A549 (cell line): ENCODE results near the gene CALML5. TPM values are rescaled to one million over a fixed set of nuclear protein-coding genes. Genes with fewer than 3 reads are reported as not detected.

Source experiments
- ATAC-seq, 2 experiments: fragments of 200-7000 bp in 1 of 2; fragments of >200 bp in 1 of 2; cut with Nextera tagmentation in 1 of 2; cut with Tn5 transposase in 1 of 2; 3 replicates each; pipeline versions ENCODE4 v1.8.0 to v1.9.1; 2018 to 2020; ENCODE audit warnings: mild to moderate bottlenecking in 1 of 2, moderate library complexity in 1 of 2
- CTCF ChIA-PET: fragments of 300-600 bp; sonication (Branson Sonifier 250); formaldehyde crosslinking; extraction: SDS; loops from one replicate; lab custom pipeline; 2021; ENCODE audit warnings: antibody characterized with exemption, inconsistent platforms; lab: Yijun Ruan, JAX
- POLR2A ChIA-PET: fragments of 350-600 bp; formaldehyde crosslinking; extraction: SDS; loops from one replicate; lab custom pipeline; 2021; ENCODE audit warnings: antibody characterized with exemption, inconsistent platforms; lab: Yijun Ruan, JAX
- DNase-seq, 2 experiments: peaks; one replicate each; pipeline versions ENCODE4 v3.0.0 to v3.0.0-alpha.2; 2011 to 2016; ENCODE audit warnings: low read depth in 1 of 2, low spot score in 1 of 2
- FAIRE-seq: peaks from 2 replicates; lab custom pipeline; 2011; peaks lifted over from hg19 to GRCh38; lab: Jason Lieb, UNC
- H3K27ac ChIP-seq, 2 experiments: fragments of >200 bp; sonication (Bioruptor Twin); formaldehyde crosslinking; 3 replicates each; pipeline ENCODE4 v1.5.1; 2016 to 2017
- H3K4me1 ChIP-seq: fragments of >200 bp; sonication (Bioruptor Twin); formaldehyde crosslinking; 3 replicates; pipeline ENCODE4 v1.6.1; 2016
- H3K4me2 ChIP-seq: fragments of >200 bp; sonication (Bioruptor Twin); formaldehyde crosslinking; 3 replicates; pipeline ENCODE4 v1.6.1; 2016
- H3K4me3 ChIP-seq: fragments of >200 bp; sonication (Bioruptor Twin); formaldehyde crosslinking; 3 replicates; pipeline ENCODE4 v1.5.1; 2016
- H3K9me3 ChIP-seq: fragments of >200 bp; sonication (Bioruptor Twin); formaldehyde crosslinking; 3 replicates; pipeline ENCODE4 v1.6.1; 2016
- ATOH8 ChIP-seq: fragments of 250-450 bp; sonication (Bioruptor Pico); IDR thresholded peaks from 2 replicates; pipeline ENCODE4 v1.5.0; 2020; ENCODE audit warnings: low read depth, mild to moderate bottlenecking, moderate library complexity
- CEBPB ChIP-seq, 2 experiments: fragments of >200 bp in 1 of 2; sonication (Bioruptor Twin) in 1 of 2; formaldehyde crosslinking in 1 of 2; IDR thresholded peaks; 2 replicates each; pipeline ENCODE4 v1.6.1; 2012 to 2016
- CTCF ChIP-seq: fragments of >200 bp; sonication (Bioruptor Twin); formaldehyde crosslinking; IDR thresholded peaks from 3 replicates; pipeline ENCODE4 v1.5.1; 2016
- EHF ChIP-seq: fragments of 250-450 bp; sonication (Bioruptor Pico); IDR thresholded peaks from 2 replicates; pipeline ENCODE4 v1.5.0; 2020; ENCODE audit warnings: mild to moderate bottlenecking
- EHMT2 ChIP-seq: fragments of 200-600 bp; sonication (generic); IDR thresholded peaks from 2 replicates; pipeline ENCODE4 v1.6.1; 2016; ENCODE audit warnings: antibody characterized with exemption, low read depth, mild to moderate bottlenecking, moderate library complexity
- EP300 ChIP-seq, 2 experiments: fragments of >200 bp; sonication (Bioruptor Twin); formaldehyde crosslinking; IDR thresholded peaks; 2 replicates in 1 of 2; 3 replicates in 1 of 2; pipeline ENCODE4 v1.6.1; 2016 to 2017
- GATA3 ChIP-seq: IDR thresholded peaks from 2 replicates; pipeline ENCODE4 v1.6.1; 2012; ENCODE audit warnings: borderline replicate concordance
- HMGXB4 ChIP-seq: fragments of 250-450 bp; sonication (Bioruptor Pico); IDR thresholded peaks from 2 replicates; pipeline ENCODE4 v1.5.0; 2021; ENCODE audit warnings: mild to moderate bottlenecking, moderate library complexity, borderline replicate concordance
- JUN ChIP-seq, 2 experiments: fragments of >200 bp; sonication (Bioruptor Twin); formaldehyde crosslinking; IDR thresholded peaks; 2 replicates in 1 of 2; 3 replicates in 1 of 2; pipeline ENCODE4 v1.6.1; 2016 to 2017
- MAZ ChIP-seq: fragments of 150-350 bp; IDR thresholded peaks from 2 replicates; pipeline ENCODE4 v1.6.1; 2014; ENCODE audit warnings: antibody characterized with exemption, low read depth, low read length, borderline replicate concordance
- MYC ChIP-seq: IDR thresholded peaks from 2 replicates; pipeline ENCODE4 v1.6.1; 2012; ENCODE audit warnings: mild to moderate bottlenecking, inconsistent platforms, low read length, improper control_type of control experiment, borderline replicate concordance
- NFE2L2 ChIP-seq: fragments of 150-350 bp; conservative IDR thresholded peaks from 2 replicates; pipeline ENCODE4 v1.6.1; 2014; ENCODE audit warnings: low read length
- RAD21 ChIP-seq, 2 experiments: fragments of >200 bp in 1 of 2; sonication (Bioruptor Twin) in 1 of 2; formaldehyde crosslinking in 1 of 2; IDR thresholded peaks in 1 of 2; conservative IDR thresholded peaks in 1 of 2; 2 replicates in 1 of 2; 3 replicates in 1 of 2; pipeline ENCODE4 v1.6.1; 2012 to 2018; ENCODE audit warnings: inconsistent platforms in 1 of 2
- REST ChIP-seq: fragments of 200-600 bp; sonication (generic); IDR thresholded peaks from 2 replicates; pipeline ENCODE4 v1.6.1; 2016; ENCODE audit warnings: antibody characterized with exemption, mild to moderate bottlenecking, moderate library complexity
- SMC3 ChIP-seq: fragments of >200 bp; sonication (Bioruptor Twin); formaldehyde crosslinking; IDR thresholded peaks from 3 replicates; pipeline ENCODE4 v1.6.1; 2018; ENCODE audit warnings: inconsistent platforms
- TFCP2L1 ChIP-seq: fragments of 250-450 bp; sonication (Bioruptor Pico); IDR thresholded peaks from 2 replicates; pipeline ENCODE4 v1.5.0; 2021; ENCODE audit warnings: mild to moderate bottlenecking
- USF2 ChIP-seq: fragments of 450-650 bp; IDR thresholded peaks from 2 replicates; pipeline ENCODE4 v1.6.1; 2014; ENCODE audit warnings: antibody characterized with exemption
- ZFP36 ChIP-seq: fragments of 450-650 bp; IDR thresholded peaks from 2 replicates; pipeline ENCODE4 v1.6.1; 2014; ENCODE audit warnings: borderline replicate concordance; ENCODE audit not compliant: partially characterized antibody
- WGBS: methylation state at CpG from one replicate; pipeline ENCODE4 v1.1.6; 2017; ENCODE audit errors: missing lambda C conversion rate; 5-methylcytosine and 5-hydroxymethylcytosine counted together
- polyA plus RNA-seq, 4 experiments: library from polyadenylated mRNA; depleted of rRNA in 3 of 4; stranded (reverse); fragments of >200 nt; fragmentation: RNase III in 1 of 4; extraction: RNeasy Plus Mini Kit Qiagen cat#74134 plus additional on column Dnase treatment in 1 of 4; gene quantifications; 2 replicates in 3 of 4; 3 replicates in 1 of 4; pipeline ENCODE4 v1.2.3, GENCODE V29; 2011 to 2017

CALML5 gene
- polyA plus RNA-seq, 2 of the 4 experiments (the other 2 are of a cell fraction) = not detected

GRCh38 chr10:5498791-5499492, 428 bp downstream of the CALML5 start:
- CTCF ChIA-PET = interaction anchor here (1.1 to 4.8 kb wide), 4 partner anchors 11 to 124 kb away, joined by 3 to 23 read pairs (median 4); no protein-coding TSS in a partner anchor
- Histone ChIP-seq H3K4me2 (no peak overlapping the region), H3K9me3 (no peaks in the 10 kb centered on the region), H3K4me1 (peaks cover 5% of the 10 kb centered on the region), H3K4me3 (no peak overlapping the region), H3K27ac (no peak overlapping the region)
- FAIRE-seq = no peak
- DNase-seq = no peak
- POLR2A ChIA-PET = interaction anchor here (1.4 kb wide), 1 partner anchor 53 kb away, joined by 3 read pairs; no protein-coding TSS in a partner anchor
- TF ChIP-seq CEBPB (IDR thresholded peaks at IDR 0.05) (no peak), MAZ (no peak), CTCF (no peak), ZFP36 (no peak), USF2 (no peak), EP300 (IDR thresholded peaks at IDR 0.05) (no peak), EHMT2 (no peak)
- 91% methylated on average over 40 of the region's 61 CpGs for whole genome bisulfite sequencing
- ATAC-seq = no peak

- Histone ChIP-seq H3K9me3 (no peaks in the 10 kb centered on the region), H3K4me3 (no peak overlapping the region), H3K4me1 (peaks cover 14% of the 10 kb centered on the region), H3K4me2 (no peak overlapping the region), H3K27ac (no peak overlapping the region)
- CTCF ChIA-PET = interaction anchor here (4.8 kb wide), 1 partner anchor 125 kb away, joined by 23 read pairs; no protein-coding TSS in a partner anchor
- no peak for DNase-seq
- TF ChIP-seq GATA3 (no peak), TFCP2L1 (CRISPR knock-in tag) (no peak), RAD21 (conservative IDR thresholded peaks at IDR 0.05 in 1 of 2, IDR thresholded peaks at IDR 0.05 in 1 of 2) (no peak), HMGXB4 (no peak), NFE2L2 (no peak), EHF (no peak), SMC3 (no peak), JUN (IDR thresholded peaks at IDR 0.05) (no peak), MAZ (no peak), REST (no peak), ATOH8 (CRISPR knock-in tag) (no peak), MYC (no peak)
- no peak for ATAC-seq
- WGBS = 91% methylated on average over 18 of the region's 19 CpGs
- POLR2A ChIA-PET = no interaction called here
- no peak for FAIRE-seq
Measured at GRCh38 chr10:5497948-5498730, 1.2 kb downstream of the CALML5 start.
